Kidney epithelial cell (primary cell): ENCODE measurements around the gene CFAP46. TPM values are rescaled to one million over a fixed set of nuclear protein-coding genes. Genes with fewer than 3 reads are reported as not detected.

ENCODE experiments used
- DNase-seq: peaks from one replicate; pipeline ENCODE4 v3.0.0-alpha.2; 2010; ENCODE audit warnings: low read depth
- H3K27me3 ChIP-seq: 2 replicates; pipeline ENCODE4 v1.6.0; 2011; ENCODE audit warnings: low read length; ENCODE audit not compliant: control insufficient read depth, insufficient read depth
- H3K36me3 ChIP-seq: 2 replicates; pipeline ENCODE4 v1.5.1; 2011; ENCODE audit warnings: low read length; ENCODE audit not compliant: control insufficient read depth, insufficient read depth
- H3K4me3 ChIP-seq: 2 replicates; pipeline ENCODE4 v1.5.1; 2011; ENCODE audit warnings: low read depth, mild to moderate bottlenecking, control low read depth, low read length
- CTCF ChIP-seq: IDR thresholded peaks from 2 replicates; pipeline ENCODE4 v1.5.1; 2011; ENCODE audit warnings: mild to moderate bottlenecking, moderate library complexity, low read length, control low read depth, inconsistent platforms; ENCODE audit not compliant: insufficient read depth, poor library complexity, severe bottlenecking
- total RNA-seq: library from RNA; depleted of rRNA; stranded (reverse); fragments of >200 nt; gene quantifications from 2 replicates; pipeline ENCODE4 v1.2.3, GENCODE V29; 2015

Gene CFAP46
- total RNA-seq, 1 donor from 2014 or later = 5.1 TPM

- TF ChIP-seq CTCF = no peak
- H3K36me3 ChIP-seq = no peaks in the 10 kb centered on the region
- no peak for DNase-seq
- H3K27me3 ChIP-seq = peaks cover 26% of the 10 kb centered on the region
- no peak overlapping the region for H3K4me3 ChIP-seq
Observed at GRCh38 chr10:132810141-132810806, 132.1 kb downstream of the CFAP46 start.

GRCh38 chr10:132809232-132810140 lies 132.9 kb downstream of the CFAP46 start:
- Histone ChIP-seq H3K27me3 (peaks cover 29% of the 10 kb centered on the region), H3K36me3 (no peaks in the 10 kb centered on the region), H3K4me3 (no peak overlapping the region)
- no peak for DNase-seq
- no peak for TF ChIP-seq CTCF

GRCh38 chr10:132808383-132809231 lies 133.8 kb downstream of the CFAP46 start:
- H3K27me3 ChIP-seq = peaks cover 29% of the 10 kb centered on the region
- DNase-seq = no peak

GRCh38 chr10:132807621-132808049 lies 134.7 kb downstream of the CFAP46 start:
- DNase-seq = no peak
- Histone ChIP-seq H3K4me3 (no peak overlapping the region), H3K36me3 (no peaks in the 10 kb centered on the region), H3K27me3 (peaks cover 29% of the 10 kb centered on the region)
- no peak for TF ChIP-seq CTCF

More at GRCh38 chr10:132808383-132809231, 133.8 kb downstream of the CFAP46 start:
- TF ChIP-seq CTCF = no peak
- Histone ChIP-seq H3K36me3 (no peaks in the 10 kb centered on the region), H3K4me3 (no peak overlapping the region)

- Histone ChIP-seq H3K36me3 (no peaks in the 10 kb centered on the region), H3K4me3 (no peak overlapping the region), H3K27me3 (peaks cover 29% of the 10 kb centered on the region)
- no peak for TF ChIP-seq CTCF
- DNase-seq = no peak
Observed at GRCh38 chr10:132806561-132807003, 135.8 kb downstream of the CFAP46 start.
